Endothelial cell of umbilical vein (primary cell): ENCODE results near the gene LRWD1. TPM values are rescaled to one million over a fixed set of nuclear protein-coding genes. Genes with fewer than 3 reads are reported as not detected.

Experiments
- BruUV-seq: library from RNA; stranded (reverse); fragments of 400-500 nt; replicated peaks from 2 replicates; lab custom pipeline; 2021; lab: Mats Ljungman, UMichigan
- CTCF ChIA-PET: fragments of 300-600, 350-600 bp; sonication (Branson Sonifier 250); formaldehyde crosslinking; loops from one replicate; lab custom pipeline; 2021; ENCODE audit warnings: antibody characterized with exemption, inconsistent platforms; lab: Charles Lee
- POLR2A ChIA-PET: fragments of 300-600, 350-600 bp; sonication (Branson Sonifier 250); formaldehyde crosslinking; loops from one replicate; lab custom pipeline; 2021; ENCODE audit warnings: antibody characterized with exemption, inconsistent platforms; lab: Charles Lee
- DNase-seq: peaks from one replicate; pipeline ENCODE4 v3.0.0-alpha.2; 2011; ENCODE audit warnings: low read depth, low spot score
- FAIRE-seq: peaks from 2 replicates; lab custom pipeline; 2011; peaks lifted over from hg19 to GRCh38; lab: Jason Lieb, UNC
- H2AFZ ChIP-seq: 2 replicates; pipeline ENCODE4 v1.6.0; 2012; ENCODE audit warnings: low read depth, low read length, control low read depth, inconsistent platforms
- H3K27ac ChIP-seq: 2 replicates; pipeline ENCODE4 v1.5.1; 2011; ENCODE audit warnings: low read depth, mild to moderate bottlenecking, control low read depth, low read length, moderate library complexity; ENCODE audit not compliant: insufficient read depth
- H3K27me3 ChIP-seq, 2 experiments: 2 replicates each; pipeline versions ENCODE4 v1.6.0 to v1.6.1; 2011; ENCODE audit warnings: low read length in 2 of 2, mixed read lengths in 1 of 2; ENCODE audit not compliant: control insufficient read depth in 2 of 2, insufficient read depth in 2 of 2
- H3K36me3 ChIP-seq, 2 experiments: 2 replicates in 1 of 2; 3 replicates in 1 of 2; pipeline ENCODE4 v1.5.1; 2011; ENCODE audit warnings: low read length in 2 of 2, mild to moderate bottlenecking in 1 of 2, moderate library complexity in 1 of 2; ENCODE audit not compliant: control insufficient read depth in 2 of 2, insufficient read depth in 2 of 2; ENCODE audit errors: extremely low read depth in 1 of 2
- H3K4me1 ChIP-seq: 3 replicates; pipeline ENCODE4 v1.5.1; 2011; ENCODE audit warnings: mild to moderate bottlenecking, low read length; ENCODE audit not compliant: control insufficient read depth, insufficient read depth; ENCODE audit errors: extremely low read depth
- H3K4me2 ChIP-seq: 2 replicates; pipeline ENCODE4 v1.6.1; 2011; ENCODE audit warnings: low read length, control low read depth, mixed read lengths; ENCODE audit not compliant: insufficient read depth
- H3K4me3 ChIP-seq, 3 experiments: fragments of 200-600 bp in 1 of 3; sonication (generic), shearing (Covaris generic) in 1 of 3; replicated peaks in 1 of 3; 2 replicates each; pipeline ENCODE4 v1.5.1; 2011 to 2016; ENCODE audit warnings: control low read depth in 3 of 3, low read length in 3 of 3, mild to moderate bottlenecking in 2 of 3, inconsistent platforms in 1 of 3, low read depth in 1 of 3, moderate library complexity in 1 of 3; ENCODE audit not compliant: insufficient read depth in 1 of 3
- H3K79me2 ChIP-seq: 2 replicates; pipeline ENCODE4 v1.6.0; 2012; ENCODE audit warnings: low read length, inconsistent platforms; ENCODE audit not compliant: control insufficient read depth, insufficient read depth
- H3K9ac ChIP-seq: replicated peaks from 2 replicates; pipeline ENCODE3; 2011; ENCODE audit warnings: low read length, control low read depth; ENCODE audit not compliant: insufficient read depth; ENCODE audit errors: extremely low read depth
- H3K9me1 ChIP-seq: replicated peaks from 3 replicates; pipeline ENCODE4 v1.6.0; 2011; ENCODE audit warnings: mild to moderate bottlenecking, low read length; ENCODE audit not compliant: control insufficient read depth, insufficient read depth; ENCODE audit errors: extremely low read depth
- H3K9me3 ChIP-seq: replicated peaks from 2 replicates; pipeline ENCODE4 v1.5.1; 2012; ENCODE audit warnings: low read length, inconsistent platforms; ENCODE audit not compliant: control insufficient read depth, insufficient read depth
- H4K20me1 ChIP-seq: replicated peaks from 2 replicates; pipeline ENCODE3; 2011; ENCODE audit warnings: mild to moderate bottlenecking, low read length; ENCODE audit not compliant: control insufficient read depth, insufficient read depth; ENCODE audit errors: extremely low read depth
- CTCF ChIP-seq, 2 donors: IDR thresholded peaks; 1 replicate in 1 of 2; 2 replicates in 1 of 2; pipeline ENCODE4 v1.5.1; 2011; ENCODE audit warnings: low read length in 2 of 2, mild to moderate bottlenecking in 2 of 2, moderate library complexity in 2 of 2, control low read depth in 1 of 2, inconsistent platforms in 1 of 2, low read depth in 1 of 2; ENCODE audit not compliant: insufficient read depth in 1 of 2; ENCODE audit errors: extremely low read depth in 1 of 2
- EZH2 ChIP-seq: IDR thresholded peaks from 2 replicates; pipeline ENCODE4 v1.6.1; 2012; ENCODE audit warnings: borderline replicate concordance, low read depth, mild to moderate bottlenecking, moderate library complexity, low read length, inconsistent platforms; ENCODE audit not compliant: severe bottlenecking
- FOS ChIP-seq: IDR thresholded peaks from 2 replicates; pipeline ENCODE4 v1.6.1; 2011; ENCODE audit warnings: mild to moderate bottlenecking, low read length, moderate library complexity, borderline replicate concordance; ENCODE audit not compliant: insufficient read depth
- GATA2 ChIP-seq: IDR thresholded peaks from 2 replicates; pipeline ENCODE4 v1.7.0; 2011; ENCODE audit warnings: low read depth, mild to moderate bottlenecking, moderate library complexity, mixed read lengths, low read length; ENCODE audit not compliant: insufficient read length, insufficient read depth
- JUN ChIP-seq: IDR thresholded peaks from 2 replicates; pipeline ENCODE4 v1.6.1; 2011; ENCODE audit warnings: borderline replicate concordance, low read depth; ENCODE audit not compliant: insufficient read length, insufficient read depth
- MAX ChIP-seq: IDR thresholded peaks from 2 replicates; pipeline ENCODE4 v1.6.1; 2011; ENCODE audit not compliant: insufficient read depth, insufficient read length
- MYC ChIP-seq: IDR thresholded peaks from one replicate; pipeline ENCODE4 v1.6.1; 2011; ENCODE audit warnings: mild to moderate bottlenecking, low read depth, low read length
- POLR2A ChIP-seq: IDR thresholded peaks from 2 replicates; pipeline ENCODE4 v1.6.1; 2012; ENCODE audit warnings: low read depth, mild to moderate bottlenecking, control low read depth, low read length
- POLR2AphosphoS5 ChIP-seq: IDR thresholded peaks from 2 replicates; pipeline ENCODE4 v1.6.1; 2012; ENCODE audit warnings: low read depth, mild to moderate bottlenecking, control low read depth, low read length, moderate library complexity; ENCODE audit not compliant: insufficient read depth
- dilution Hi-C: fragments of 300-500 bp; cut with MboI; formaldehyde crosslinking; loops from one replicate; pipeline ENCODE4 v1.15.0; 2019; ENCODE audit warnings: low sequenced_read_pairs; ENCODE audit not compliant: extremely low pct_ligation_motif_present
- intact Hi-C: fragments of 100-400 bp; cut with micrococcal nuclease; formaldehyde crosslinking; loops from one replicate; pipeline ENCODE4 v1.10.0; 2022
- polyA plus RNA-seq, 4 experiments: library from polyadenylated mRNA; depleted of rRNA in 3 of 4; stranded (reverse) in 3 of 4; unstranded in 1 of 4; fragments of >200 nt; gene quantifications; 2 replicates each; pipeline versions ENCODE4 v1.2.1 to v1.2.3, GENCODE V29; 2011 to 2012; ENCODE audit warnings: missing spikeins in 1 of 4
- total RNA-seq: library from RNA; stranded (reverse); gene quantifications from 2 replicates; pipeline ENCODE4 v1.2.3, GENCODE V29; 2021

Gene LRWD1
- total and polyA plus RNA-seq, 2 donors (not counting 3 experiments of a cell fraction or from before 2014, with no cell fraction given) = 21.7 to 22.7 TPM

- H3K4me1 ChIP-seq = peaks cover 2% of the 10 kb centered on the region
- no peak overlapping the region for H3K4me2 ChIP-seq
- FAIRE-seq = no peak
- H3K79me2 ChIP-seq = no peaks in the 10 kb centered on the region
- no peak overlapping the region for H3K4me3 ChIP-seq
- H2AFZ ChIP-seq = no peak overlapping the region
- DNase-seq = no peak
- POLR2A ChIA-PET = no interaction called here
- H3K9me1 ChIP-seq = no peaks in the 10 kb centered on the region
- no peak overlapping the region for H3K27ac ChIP-seq
- H3K9me3 ChIP-seq = no peaks in the 10 kb centered on the region
- intact Hi-C loops = no loop called here
- TF ChIP-seq GATA2 (no peak), JUN (no peak), FOS (no peak), EZH2 (no peak), MAX (no peak), CTCF (IDR thresholded peaks at IDR 0.05; ENCODE audit: extremely low read depth in 1 of 2, insufficient read depth in 1 of 2, low read depth in 1 of 2, low read length in 2 of 2) (no peak), POLR2A (no peak), POLR2AphosphoS5 (no peak), MYC (no peak)
- BruUV-seq = no TSS peak
- dilution Hi-C loops = no loop called here
- peaks cover 0 to 31% of the 10 kb centered on the region in 2 experiments for H3K36me3 ChIP-seq
- no peaks in the 10 kb centered on the region for H4K20me1 ChIP-seq
- H3K9ac ChIP-seq = no peak overlapping the region
- no peaks in the 10 kb centered on the region for H3K27me3 ChIP-seq
- CTCF ChIA-PET = no interaction called here
Observed at GRCh38 chr7:102445674-102446071, 19.1 kb upstream of the LRWD1 start.
